ENCODE data around the gene C10orf90. TPM values are rescaled to one million over a fixed set of nuclear protein-coding genes. Genes with fewer than 3 reads are reported as not detected.

C10orf90 gene
- total RNA-seq, 1 experiment from 2014 or later: not detected

DNA sequence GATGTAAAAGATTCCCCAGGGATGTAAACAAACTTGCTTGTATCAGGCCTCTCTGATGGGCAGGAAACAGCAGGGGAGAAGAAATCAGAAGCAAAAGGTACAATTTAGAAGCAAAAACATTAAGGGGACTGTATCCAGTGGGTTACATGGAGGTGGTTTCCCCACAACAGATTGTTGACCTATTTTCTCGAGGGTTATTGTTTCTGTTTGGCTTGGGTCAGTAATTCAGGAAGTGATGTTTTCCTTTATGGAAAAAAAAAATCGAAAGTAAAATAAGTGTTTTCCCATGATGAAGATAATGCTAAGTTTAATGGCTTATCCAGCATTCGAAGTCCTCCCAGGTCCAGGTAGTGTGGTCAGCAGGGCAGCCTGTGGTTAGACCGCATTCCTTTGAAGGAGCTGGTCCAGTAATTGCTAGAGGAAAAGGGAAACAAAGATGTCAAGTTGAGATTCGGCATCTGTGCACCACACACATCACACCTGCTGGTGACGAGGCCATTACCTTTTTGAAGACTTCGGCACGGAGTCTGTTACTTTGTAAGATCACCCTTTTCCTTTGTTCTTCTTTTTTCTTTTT is 244.9 kb downstream of the C10orf90 start:
- no peak overlapping the region for H3K4me3 ChIP-seq
- peaks cover 19% of the 10 kb centered on the region for H3K9me3 ChIP-seq
- H3K36me3 ChIP-seq: peaks cover 7% of the 10 kb centered on the region; the same call in 1 of the 2 replicates
- no peaks in the 10 kb centered on the region for H3K27me3 ChIP-seq
- DNase-seq: no peak

DNA sequence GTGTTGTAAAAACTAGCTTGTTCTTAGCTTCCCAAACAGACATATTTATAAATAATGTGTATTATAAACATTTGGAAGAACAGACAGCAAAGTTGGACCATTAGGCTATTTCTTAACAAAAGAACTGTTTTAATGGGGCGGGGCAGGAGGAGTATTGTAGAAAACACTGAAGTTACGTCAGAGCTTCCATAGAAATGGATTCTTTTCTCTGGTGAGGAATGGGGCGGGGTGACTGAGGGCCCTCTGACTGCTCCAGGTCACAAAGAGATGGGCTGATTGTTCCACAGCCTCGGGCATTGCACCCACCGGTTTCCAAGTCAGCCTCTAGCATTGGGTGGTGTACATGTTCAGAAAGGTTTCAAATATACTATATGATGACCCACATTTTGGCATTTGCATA is 245.5 kb downstream of the C10orf90 start:
- Histone ChIP-seq H3K36me3 (peaks cover 7% of the 10 kb centered on the region; the same call in 1 of the 2 replicates), H3K4me3 (no peak overlapping the region), H3K9me3 (peaks cover 19% of the 10 kb centered on the region), H3K27me3 (no peaks in the 10 kb centered on the region)
- no peak for DNase-seq

DNA sequence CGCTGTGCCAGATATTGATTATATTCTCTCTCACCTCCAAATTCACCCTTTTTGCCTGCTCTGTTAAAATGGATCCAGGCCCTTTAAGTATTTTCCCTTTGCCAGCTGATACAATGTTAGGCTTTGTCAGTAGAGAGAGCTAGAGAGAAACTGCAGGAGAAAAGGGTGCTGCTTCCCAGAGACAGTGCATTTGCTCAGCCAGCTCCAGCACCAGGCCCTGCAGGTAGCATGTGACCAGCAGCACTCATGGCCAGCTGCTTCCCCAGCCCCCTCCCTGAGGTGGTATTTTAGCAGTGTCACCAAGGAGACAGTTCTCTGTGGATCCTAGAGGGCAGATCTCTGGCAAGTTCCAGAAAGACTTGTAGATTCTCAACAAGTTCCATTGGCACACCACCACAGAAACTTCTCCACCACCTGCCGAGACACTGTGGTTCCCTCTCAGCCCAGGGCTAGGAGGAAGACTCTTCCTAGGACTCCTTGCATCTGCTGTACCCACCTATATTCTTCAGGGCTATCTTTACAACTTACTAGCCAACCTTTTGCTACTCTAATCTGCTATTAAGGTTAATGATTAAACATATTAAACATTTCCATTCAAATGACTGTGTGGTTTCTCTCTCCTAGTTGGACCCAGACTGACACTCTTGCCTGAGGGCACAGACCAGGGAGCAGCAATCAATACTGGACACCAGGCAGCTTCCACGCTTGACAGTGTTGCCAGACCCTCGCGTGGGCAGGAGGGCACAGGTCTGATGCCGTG is 246.6 kb downstream of the C10orf90 start:
- H3K9me3 ChIP-seq: peaks cover 19% of the 10 kb centered on the region
- no peaks in the 10 kb centered on the region for H3K27me3 ChIP-seq
- DNase-seq: no peak

DNA sequence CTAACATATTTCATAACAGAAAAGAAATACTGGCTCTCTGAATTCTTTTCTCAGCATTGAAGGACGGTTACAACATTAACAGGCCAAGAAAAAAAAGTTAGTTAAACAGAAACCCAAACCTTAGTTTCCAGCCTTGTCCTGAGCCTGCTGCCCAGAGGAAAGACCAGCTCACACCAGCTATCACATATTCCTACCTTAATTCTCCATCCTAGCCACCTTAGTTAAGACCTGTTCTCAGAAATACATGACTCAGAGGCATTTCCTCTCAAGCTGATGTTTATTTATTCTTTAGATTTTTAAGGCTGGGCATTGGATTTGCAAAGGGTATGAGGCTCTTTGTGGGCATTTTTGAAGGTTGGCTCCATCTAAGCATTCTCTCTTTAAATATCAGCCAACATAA is 247.9 kb downstream of the C10orf90 start:
- peaks cover 7% of the 10 kb centered on the region; the same call in 1 of the 2 replicates for H3K36me3 ChIP-seq
- no peaks in the 10 kb centered on the region for H3K27me3 ChIP-seq
- H3K4me3 ChIP-seq: no peak overlapping the region
- H3K9me3 ChIP-seq: peaks cover 19% of the 10 kb centered on the region
- no peak for DNase-seq

More for the DNA sequence above, 246.6 kb downstream of the C10orf90 start:
- H3K36me3 ChIP-seq: peaks cover 7% of the 10 kb centered on the region; the same call in 1 of the 2 replicates
- H3K4me3 ChIP-seq: no peak overlapping the region

DNA sequence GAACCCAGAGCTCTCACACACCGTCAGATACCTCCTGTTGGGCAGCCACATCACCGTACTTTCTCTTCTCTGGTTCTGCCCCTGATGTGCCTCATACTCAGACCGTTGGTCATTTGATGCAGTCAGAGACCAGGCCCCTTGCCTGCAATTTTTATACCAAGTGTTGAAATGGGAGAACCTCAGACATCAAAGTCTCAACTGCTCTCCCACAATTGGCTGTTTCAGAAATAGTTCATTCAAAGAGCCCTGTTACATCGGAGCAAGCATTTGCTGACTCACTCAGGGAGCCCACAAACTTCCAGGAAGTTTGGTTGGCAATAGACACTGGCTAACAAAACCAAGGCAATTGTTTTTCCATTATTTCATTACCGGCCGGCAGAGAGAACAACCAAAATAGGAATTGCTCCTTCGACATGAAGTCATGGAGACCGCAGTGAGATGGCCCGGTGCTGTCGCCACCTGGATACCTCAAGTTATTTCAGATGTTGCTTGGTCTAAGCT is 248.7 kb downstream of the C10orf90 start:
- Histone ChIP-seq H3K4me3 (peak overlapping the region; percentile 36), H3K36me3 (peaks cover 7% of the 10 kb centered on the region; the same call in 1 of the 2 replicates), H3K9me3 (peaks cover 19% of the 10 kb centered on the region), H3K27me3 (no peaks in the 10 kb centered on the region)
- peak; percentile 86 for DNase-seq

DNA sequence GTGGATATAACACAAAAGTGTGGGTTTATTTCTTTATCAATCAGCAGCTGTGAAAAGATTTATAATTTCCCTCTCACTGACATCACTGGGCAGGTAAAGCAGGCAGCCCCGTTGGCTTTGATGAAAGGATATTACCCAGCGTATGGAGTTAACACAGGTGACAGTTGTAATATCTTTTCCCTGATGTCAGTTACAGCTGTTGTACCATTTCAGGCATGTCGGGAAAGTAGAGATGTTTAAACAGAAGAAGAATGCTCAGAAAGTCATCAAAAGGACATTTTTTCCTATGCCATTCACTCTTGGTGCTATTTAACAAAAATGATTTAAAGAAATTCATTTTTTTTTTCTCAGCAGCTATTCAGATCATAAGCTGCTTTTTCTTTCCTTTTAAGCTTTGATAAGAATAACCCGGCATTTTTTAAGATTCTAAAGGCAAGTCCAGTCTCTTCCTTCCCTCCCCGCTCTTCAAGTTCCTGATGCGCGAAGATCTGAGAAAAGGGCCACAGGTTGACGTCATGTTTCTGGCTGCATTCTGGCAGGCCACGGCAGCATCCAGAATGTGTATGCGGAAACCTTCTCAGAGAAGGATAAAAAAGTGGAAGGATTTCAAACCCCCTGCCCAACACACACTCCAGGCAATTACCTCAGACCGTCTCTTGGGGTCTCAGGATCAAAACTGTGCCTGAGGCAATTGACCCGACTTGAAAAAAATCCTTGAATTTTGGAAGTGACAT is 249.8 kb downstream of the C10orf90 start:
- DNase-seq: peak; percentile 69

DNA sequence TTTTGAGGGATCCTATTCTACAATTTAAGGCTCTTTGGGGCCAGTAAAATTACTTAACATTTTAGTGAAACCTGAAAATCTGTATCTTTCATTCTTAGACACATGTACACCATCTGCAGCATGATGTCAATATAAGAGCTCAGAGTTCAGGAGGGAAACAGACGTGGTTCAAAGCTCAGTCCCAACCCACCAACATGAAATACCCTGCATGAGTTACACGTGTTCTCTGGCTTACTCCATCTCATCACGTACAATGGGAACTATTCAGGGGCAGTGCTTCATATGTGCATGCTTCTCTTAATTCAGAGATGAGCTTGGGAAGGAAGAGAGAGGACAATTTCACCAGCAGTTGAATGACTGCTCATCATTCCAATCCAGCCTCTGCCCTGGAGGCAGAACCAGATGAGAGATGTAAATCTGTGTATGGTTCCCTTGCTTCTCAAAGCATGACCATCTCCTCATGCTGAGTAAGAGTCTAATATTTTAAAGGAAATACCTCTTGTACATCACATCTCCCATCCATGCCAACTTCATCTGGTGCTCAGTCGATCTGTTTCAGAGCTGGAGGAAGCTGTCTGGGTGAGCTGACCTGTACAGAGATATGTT is 253.2 kb downstream of the C10orf90 start:
- Histone ChIP-seq H3K9me3 (no peaks in the 10 kb centered on the region), H3K36me3 (no peaks in the 10 kb centered on the region; the same call in 1 of the 2 replicates), H3K4me3 (no peak overlapping the region), H3K27me3 (no peaks in the 10 kb centered on the region)
- DNase-seq: no peak

More for the DNA sequence above, 249.8 kb downstream of the C10orf90 start:
- no peaks in the 10 kb centered on the region for H3K27me3 ChIP-seq
- H3K9me3 ChIP-seq: peaks cover 19% of the 10 kb centered on the region
- peak overlapping the region; percentile 36 for H3K4me3 ChIP-seq
- H3K36me3 ChIP-seq: peaks cover 7% of the 10 kb centered on the region; the same call in 1 of the 2 replicates

DNA sequence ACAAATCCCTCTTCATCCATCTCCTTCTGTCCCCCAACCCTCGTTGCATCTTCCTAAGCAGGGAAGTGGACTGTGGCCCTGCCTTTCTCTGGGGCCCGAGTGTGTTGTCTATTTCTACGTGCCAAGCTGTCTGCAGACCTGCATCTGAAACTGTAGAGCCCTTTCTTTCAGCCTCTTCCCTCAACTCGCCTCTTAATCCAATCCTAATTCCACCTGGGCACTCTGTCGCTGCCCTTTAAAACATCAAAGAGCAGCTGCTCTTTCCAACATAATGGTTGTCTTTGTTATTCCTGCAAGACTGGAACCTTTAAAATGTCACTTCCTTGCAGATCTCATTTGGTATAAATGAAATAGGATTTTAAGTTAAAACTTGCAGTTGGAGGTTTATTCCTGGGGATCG is 260.7 kb downstream of the C10orf90 start:
- H3K4me3 ChIP-seq: no peak overlapping the region
- no peaks in the 10 kb centered on the region for H3K9me3 ChIP-seq
- DNase-seq: no peak
- no peaks in the 10 kb centered on the region for H3K27me3 ChIP-seq
- no peaks in the 10 kb centered on the region; the same call in 1 of the 2 replicates for H3K36me3 ChIP-seq

DNA sequence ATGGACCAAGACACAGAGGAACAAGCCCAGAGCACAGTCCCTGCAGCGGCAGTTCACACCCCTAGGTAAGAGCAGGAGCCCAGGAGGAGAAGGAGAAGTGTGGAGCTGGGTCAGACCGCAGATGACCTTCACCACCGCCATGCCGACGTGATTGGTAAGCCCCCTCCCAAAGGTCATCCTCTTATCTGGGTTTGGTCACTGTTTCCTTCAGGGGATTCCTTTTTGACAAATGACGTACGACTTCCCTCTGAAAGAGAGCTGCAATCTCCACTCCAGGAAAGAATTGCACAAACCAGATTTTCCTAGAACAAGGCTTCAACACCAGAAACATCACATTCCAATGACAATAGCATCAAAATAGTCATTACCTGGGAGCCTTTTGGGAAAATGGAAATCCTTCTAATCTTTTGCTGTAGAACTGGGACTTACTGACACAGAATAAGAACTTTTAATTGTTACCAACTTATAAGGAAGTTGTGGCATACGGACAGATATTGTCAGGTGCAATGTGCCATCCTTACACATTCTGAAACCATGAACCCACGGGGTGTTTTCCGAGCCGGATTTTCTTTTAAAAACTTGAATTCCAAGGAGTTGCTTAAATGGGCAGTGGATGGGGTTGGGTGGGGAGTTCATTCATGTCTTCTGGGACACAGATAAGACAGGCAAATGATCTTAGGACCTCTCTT is 261.4 kb downstream of the C10orf90 start:
- no peaks in the 10 kb centered on the region for H3K27me3 ChIP-seq

DNA sequence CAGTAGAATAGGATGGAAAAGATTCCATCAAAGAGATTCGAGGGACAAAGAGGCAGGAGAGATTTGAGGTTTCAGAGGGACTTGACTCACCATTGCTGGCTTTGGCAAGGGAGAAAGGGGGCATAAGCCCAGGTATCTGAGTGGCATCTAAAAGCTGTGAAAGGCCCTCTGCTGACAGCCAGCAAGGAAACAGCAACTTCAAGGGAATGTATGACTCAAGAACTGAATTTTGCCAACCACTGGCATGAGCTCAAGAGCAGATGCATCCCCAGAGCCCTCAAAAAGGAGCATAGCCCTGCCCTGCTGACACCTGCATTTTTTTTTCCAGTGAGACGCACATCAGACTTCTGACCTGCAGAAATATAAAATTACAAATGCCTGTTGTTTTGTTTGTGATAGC is 262.7 kb downstream of the C10orf90 start:
- Histone ChIP-seq H3K27me3 (no peaks in the 10 kb centered on the region), H3K9me3 (no peaks in the 10 kb centered on the region), H3K4me3 (no peak overlapping the region), H3K36me3 (no peaks in the 10 kb centered on the region)
- peak; percentile 77 for DNase-seq

More for the DNA sequence above, 261.4 kb downstream of the C10orf90 start:
- H3K9me3 ChIP-seq: no peaks in the 10 kb centered on the region
- H3K36me3 ChIP-seq: no peaks in the 10 kb centered on the region; the same call in 1 of the 2 replicates
- no peak for DNase-seq
- no peak overlapping the region for H3K4me3 ChIP-seq

DNA sequence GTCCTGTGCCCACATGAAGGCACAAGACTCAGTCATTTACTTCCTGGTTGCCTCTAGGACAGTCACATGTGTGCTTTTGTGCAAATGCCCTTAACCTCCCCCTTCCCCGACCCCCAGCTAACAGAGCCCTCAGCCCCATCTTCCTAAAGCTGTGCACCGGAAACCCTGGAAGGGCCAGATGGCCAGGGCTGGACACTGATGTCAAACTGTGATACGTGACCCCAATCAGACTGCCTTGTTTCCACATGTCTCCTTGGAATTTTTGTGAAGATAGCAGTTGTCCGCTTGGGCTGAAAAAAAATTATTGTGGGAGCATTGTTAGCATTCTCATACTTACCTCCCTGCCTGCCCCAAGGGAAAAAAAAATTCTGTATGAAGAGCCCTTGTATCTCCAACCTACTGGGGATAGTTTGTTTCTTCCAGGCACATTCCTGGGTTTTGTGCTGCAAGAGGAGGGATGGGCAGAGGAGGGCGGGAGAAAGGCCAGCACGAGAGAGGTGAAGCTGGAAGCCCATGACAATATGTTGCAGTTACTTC is 265.2 kb downstream of the C10orf90 start:
- no peak for DNase-seq
- Histone ChIP-seq H3K36me3 (no peaks in the 10 kb centered on the region), H3K9me3 (no peaks in the 10 kb centered on the region), H3K27me3 (no peaks in the 10 kb centered on the region), H3K4me3 (no peak overlapping the region)

DNA sequence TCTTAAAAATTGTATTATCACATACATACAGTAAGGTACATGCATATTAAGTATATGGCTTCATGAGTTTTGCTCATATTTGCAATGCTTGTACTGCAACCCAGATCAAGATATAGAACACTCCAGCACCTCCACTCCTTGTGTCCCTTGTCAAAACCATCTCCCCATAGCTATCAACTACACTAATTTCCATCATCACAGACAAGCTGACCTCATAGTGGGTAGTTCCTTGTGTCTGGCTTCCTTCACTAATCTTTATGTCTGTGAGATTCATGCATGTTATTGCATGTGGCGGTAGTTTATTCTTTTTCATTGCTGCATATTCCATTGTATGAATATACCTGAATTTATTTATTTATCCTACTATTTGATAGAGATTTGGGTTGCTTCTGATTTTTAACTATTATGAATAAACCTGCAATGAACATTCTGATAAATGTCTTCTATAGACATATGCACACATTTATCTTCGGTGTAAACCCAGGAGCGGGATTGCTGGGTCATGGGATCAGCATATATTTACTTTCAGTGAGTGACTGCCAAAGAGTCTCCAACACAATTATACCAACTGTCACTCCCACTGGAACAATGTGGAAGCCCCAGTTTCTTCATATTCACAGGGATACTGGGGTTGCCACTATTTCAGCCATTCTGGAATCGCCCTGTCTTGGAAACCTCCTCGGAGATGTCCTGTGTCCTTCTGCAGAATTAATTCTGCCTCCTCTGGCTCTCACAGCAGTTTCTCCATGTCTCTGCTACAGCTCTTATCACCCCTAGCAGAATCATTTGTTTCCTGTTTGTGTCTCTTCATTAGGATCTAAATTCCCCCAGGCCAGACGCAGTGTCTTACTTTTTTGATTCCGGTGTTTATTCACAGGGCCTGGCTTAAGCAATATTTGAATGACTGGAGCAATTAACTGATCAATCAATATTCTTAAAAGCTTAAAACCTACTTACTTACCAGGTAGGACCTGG is 267.5 kb downstream of the C10orf90 start:
- no peak for DNase-seq
- Histone ChIP-seq H3K4me3 (no peak overlapping the region), H3K36me3 (no peaks in the 10 kb centered on the region), H3K9me3 (no peaks in the 10 kb centered on the region), H3K27me3 (no peaks in the 10 kb centered on the region)

DNA sequence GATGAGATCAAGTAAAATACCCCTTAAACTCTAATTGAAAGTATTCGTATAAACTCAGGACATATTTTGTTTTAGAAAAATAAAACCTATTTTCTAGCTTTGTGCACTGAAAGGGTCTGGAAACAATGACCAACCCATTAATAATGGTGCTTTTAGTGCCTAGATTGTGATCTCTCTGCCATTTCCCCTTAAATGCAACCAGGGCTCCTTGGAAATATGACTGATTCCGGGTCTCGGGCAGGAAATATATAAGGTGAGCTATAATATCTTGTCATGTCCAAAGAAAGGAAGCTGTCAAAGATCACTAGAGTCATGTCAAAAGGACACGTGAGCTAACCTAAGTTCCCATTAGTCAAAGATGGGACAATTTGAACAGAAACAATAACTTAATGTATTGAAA is 269.9 kb downstream of the C10orf90 start:
- H3K9me3 ChIP-seq: no peaks in the 10 kb centered on the region
- H3K36me3 ChIP-seq: no peaks in the 10 kb centered on the region
- H3K27me3 ChIP-seq: no peaks in the 10 kb centered on the region
- DNase-seq: no peak
- H3K4me3 ChIP-seq: no peak overlapping the region

DNA sequence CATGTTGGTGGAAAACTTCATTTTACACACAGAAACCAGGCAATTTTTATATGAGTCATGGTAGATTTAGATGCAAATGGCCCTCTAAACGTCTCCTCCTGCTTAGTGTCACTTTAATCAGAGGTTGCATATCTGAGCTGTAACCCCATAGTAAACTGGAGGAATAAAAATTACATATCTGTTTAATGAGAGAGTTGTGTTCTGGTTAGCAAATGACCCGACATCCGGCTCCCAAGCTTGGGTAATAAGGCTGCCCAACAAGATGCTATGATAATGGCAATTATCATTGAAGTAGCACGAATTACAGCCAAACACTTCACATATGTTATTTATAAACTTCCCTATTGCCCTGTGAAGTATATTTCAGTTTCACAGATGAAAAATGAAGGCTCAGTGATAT is 271.6 kb downstream of the C10orf90 start:
- Histone ChIP-seq H3K9me3 (no peaks in the 10 kb centered on the region), H3K4me3 (no peak overlapping the region), H3K36me3 (no peaks in the 10 kb centered on the region), H3K27me3 (no peaks in the 10 kb centered on the region)
- DNase-seq: no peak

DNA sequence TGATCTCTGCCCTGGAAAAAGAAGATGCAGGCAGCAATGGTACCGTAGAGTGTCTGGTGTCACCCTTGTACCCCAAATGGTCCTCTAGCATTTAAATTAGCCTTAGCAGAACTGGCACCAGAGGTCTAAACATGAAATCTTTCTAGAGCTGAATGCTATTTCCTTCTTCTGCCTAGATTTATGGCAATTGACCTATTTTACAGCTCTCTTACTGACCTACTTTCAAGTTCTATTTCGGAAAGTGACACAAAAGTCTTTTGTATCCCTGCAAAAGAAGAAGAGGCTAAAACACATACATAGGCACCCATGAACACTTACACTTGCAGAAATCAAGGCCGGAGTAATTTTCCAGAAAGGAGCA is 272.1 kb downstream of the C10orf90 start:
- Histone ChIP-seq H3K9me3 (no peaks in the 10 kb centered on the region; the same call in 1 of the 2 replicates), H3K27me3 (no peaks in the 10 kb centered on the region), H3K4me3 (no peak overlapping the region), H3K36me3 (no peaks in the 10 kb centered on the region)
- no peak for DNase-seq
